ENCODE measurements around the gene SLC12A1. TPM values are rescaled to one million over a fixed set of nuclear protein-coding genes. Genes with fewer than 3 reads are reported as not detected.
A peak's percentile ranks its signal among the peaks of the same experiment; 100 is the strongest.
"Not testable (repeated sequence)": the region's sequence is repeated elsewhere in the genome, so short reads cannot be mapped to it uniquely, and the experiment has no call there.

SLC12A1 gene
- total and polyA plus RNA-seq, 12 donors: under 0.01 to 0.32 (median 0.07) TPM; not detected in 6

DNA sequence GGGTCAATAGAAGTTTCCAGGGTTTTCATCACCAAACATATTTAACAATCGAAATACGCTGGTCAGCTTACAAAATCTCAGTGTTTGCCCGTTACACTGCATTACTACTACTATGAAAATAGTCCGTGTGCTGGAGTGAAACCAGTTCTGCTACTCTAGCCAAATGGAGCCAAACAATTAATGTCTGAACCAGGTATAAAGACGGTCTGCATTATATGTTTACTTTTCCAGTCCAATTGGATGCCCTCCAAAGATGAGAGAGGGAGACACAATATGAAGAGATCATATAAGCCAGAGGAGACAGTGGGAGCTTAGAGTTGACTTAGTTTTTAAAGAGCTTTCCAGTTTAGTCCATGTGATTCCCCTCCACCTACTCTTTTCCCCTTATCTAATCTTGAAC, 118.8 kb downstream of the SLC12A1 start:
- H3K27me3 ChIP-seq: no peaks in the 10 kb centered on the region
- no peaks in the 10 kb centered on the region for H3K9me3 ChIP-seq (replicated peaks in 1 of 3)
- H3K4me3 ChIP-seq: no peak overlapping the region
- no peaks in the 10 kb centered on the region for H3K36me3 ChIP-seq (replicated peaks in 1 of 2)
- no peak for TF ChIP-seq CTCF (IDR thresholded peaks at IDR 0.05)
- TF ChIP-seq POLR2A (IDR thresholded peaks at IDR 0.05): no peak
- no peak for DNase-seq
- H3K4me1 ChIP-seq (replicated peaks in 1 of 2): peaks cover 0 to 2% of the 10 kb centered on the region in 2 donors
- intact Hi-C loops (cut with DNase I): no loop called here
- WGBS, 4 donors: 71 to 77% (median 76%) methylated on average over 5 of the region's 5 CpGs
- H3K27ac ChIP-seq: no peak overlapping the region

DNA sequence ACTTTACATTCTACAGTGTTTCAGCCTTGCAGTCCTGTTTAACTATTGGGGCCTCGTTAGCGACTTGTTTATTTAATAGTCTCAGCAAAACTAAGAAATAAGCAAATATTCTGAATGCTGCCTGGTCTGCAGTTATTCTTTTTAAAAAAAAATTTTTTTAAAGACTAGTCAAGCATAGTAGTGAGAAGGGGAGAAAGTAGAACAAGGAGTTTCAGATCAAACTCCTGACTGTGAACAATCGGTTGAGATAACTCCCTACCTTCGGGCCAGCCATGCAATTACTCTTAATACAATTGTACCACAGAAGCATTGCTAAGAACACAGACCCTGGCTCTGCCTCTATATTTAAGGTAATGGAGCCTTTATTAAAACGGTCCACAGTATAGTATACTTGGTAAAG, 119.3 kb downstream of the SLC12A1 start:
- Histone ChIP-seq H3K4me3 (no peak overlapping the region), H3K4me1 (replicated peaks in 1 of 2) (peaks cover 3 to 7% of the 10 kb centered on the region in 2 donors), H3K36me3 (replicated peaks in 1 of 2) (no peaks in the 10 kb centered on the region), H3K9me3 (replicated peaks in 1 of 3) (no peaks in the 10 kb centered on the region), H3K27ac (no peak overlapping the region), H3K27me3 (no peaks in the 10 kb centered on the region)
- intact Hi-C loops (cut with DNase I): no loop called here
- TF ChIP-seq CTCF (IDR thresholded peaks at IDR 0.05) (no peak), POLR2A (IDR thresholded peaks at IDR 0.05) (no peak)
- WGBS, 4 donors: 87 to 93% (median 89%) methylated on average over 5 of the region's 5 CpGs
- no peak for DNase-seq

- H3K36me3 ChIP-seq (replicated peaks in 1 of 2); H3K27me3 ChIP-seq; DNase-seq; intact Hi-C loops (cut with DNase I); H3K4me3 ChIP-seq; H3K27ac ChIP-seq; H3K9me3 ChIP-seq (replicated peaks in 1 of 3); H3K4me1 ChIP-seq (replicated peaks in 1 of 2): not testable (repeated sequence)
- 79 to 96% (median 85%) methylated on average over 6 of the region's 6 CpGs for WGBS, 4 donors
Observed at GRCh38 chr15:48326180-48326579, 120.1 kb downstream of the SLC12A1 start.

DNA sequence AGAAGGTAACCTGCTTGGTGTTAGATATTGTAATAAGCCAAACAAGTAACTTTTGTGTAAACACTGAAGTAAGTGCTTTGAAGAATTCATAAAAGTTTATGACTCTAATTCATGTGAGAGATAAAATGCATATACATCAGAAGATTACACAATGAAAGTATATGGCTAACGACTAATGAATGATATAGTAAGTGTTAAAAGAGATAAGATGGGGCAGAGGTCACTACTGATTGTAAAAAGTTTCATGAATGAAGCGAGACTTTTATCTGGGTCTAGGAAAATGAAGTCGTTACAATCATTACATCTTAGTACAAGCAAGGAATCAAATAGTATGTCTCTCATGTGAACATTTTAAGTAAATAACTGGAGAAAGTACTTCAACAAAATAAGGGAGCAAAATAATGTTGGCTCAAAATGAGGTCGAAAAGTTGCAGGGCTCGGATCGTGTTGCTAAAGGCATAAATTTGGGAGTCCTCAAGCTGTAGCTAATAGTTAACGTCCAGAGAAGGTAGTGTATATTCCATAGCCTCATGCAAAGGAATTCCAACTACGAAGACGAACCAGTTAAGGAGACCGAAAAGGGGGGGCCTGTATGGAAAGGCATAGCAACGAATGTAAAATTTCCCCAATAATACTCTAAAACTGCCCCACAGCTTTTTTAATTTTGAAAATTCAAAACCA, 124.1 kb downstream of the SLC12A1 start:
- Histone ChIP-seq H3K27ac (peak overlapping the region in 4 of 5 donors; percentile 95 to 99 (median 98)), H3K27me3 (no peaks in the 10 kb centered on the region), H3K4me1 (replicated peaks in 1 of 2) (peaks cover 5 to 17% of the 10 kb centered on the region in 2 donors), H3K36me3 (replicated peaks in 1 of 2) (peaks cover 0 to 11% of the 10 kb centered on the region in 2 donors), H3K9me3 (replicated peaks in 1 of 3) (no peaks in the 10 kb centered on the region), H3K4me3 (peak overlapping the region in 3 of 4 donors; percentile 90 to 98 (median 98))
- intact Hi-C loops (cut with DNase I): no loop called here
- WGBS, 4 donors: 18 to 21% (median 18%) methylated on average over 11 of the region's 11 CpGs
- DNase-seq: no peak
- no peak for TF ChIP-seq CTCF (IDR thresholded peaks at IDR 0.05)
- no peak for TF ChIP-seq POLR2A (IDR thresholded peaks at IDR 0.05)

Data from adrenal gland (tissue), 12 donors.